KMS-11 (cell line): ENCODE measurements around the gene IL17RB.

Source experiments
- H2AFZ ChIP-seq: fragments of 200-600 bp; sonication (generic); 2 replicates; pipeline ENCODE4 v1.6.1; 2016; ENCODE audit warnings: antibody characterized with exemption, mixed run types, low read depth
- H3K27ac ChIP-seq: fragments of 200-600 bp; sonication (generic); 2 replicates; pipeline ENCODE4 v1.6.1; 2016; ENCODE audit warnings: mild to moderate bottlenecking, mixed run types
- H3K27me3 ChIP-seq: fragments of 200-600 bp; sonication (generic); 2 replicates; pipeline ENCODE4 v1.6.1; 2017; ENCODE audit warnings: mild to moderate bottlenecking, low read depth, mixed run types, moderate library complexity; ENCODE audit not compliant: insufficient read depth
- H3K36me3 ChIP-seq: fragments of 200-600 bp; sonication (generic); 2 replicates; pipeline ENCODE4 v1.6.1; 2017; ENCODE audit warnings: mild to moderate bottlenecking, mixed run types; ENCODE audit not compliant: insufficient read depth
- H3K4me1 ChIP-seq: fragments of 200-600 bp; sonication (generic); 2 replicates; pipeline ENCODE4 v1.6.1; 2016; ENCODE audit warnings: mild to moderate bottlenecking, low read depth, mixed run types; ENCODE audit not compliant: poor library complexity, severe bottlenecking
- H3K4me2 ChIP-seq: fragments of 200-600 bp; sonication (generic); 2 replicates; pipeline ENCODE4 v1.7.0; 2016; ENCODE audit warnings: mild to moderate bottlenecking, mixed run types
- H3K4me3 ChIP-seq: fragments of 200-600 bp; sonication (generic); IDR thresholded peaks from 2 replicates; pipeline ENCODE4 v1.6.1; 2017; ENCODE audit warnings: low read depth, low read length, mixed read lengths; ENCODE audit not compliant: insufficient read depth
- H3K79me2 ChIP-seq: fragments of 200-600 bp; sonication (generic); 2 replicates; pipeline ENCODE4 v1.6.1; 2016; ENCODE audit warnings: low read depth, mixed run types; ENCODE audit not compliant: insufficient read depth
- H3K9ac ChIP-seq: fragments of 200-600 bp; sonication (generic); 2 replicates; pipeline ENCODE4 v1.6.1; 2016; ENCODE audit warnings: mild to moderate bottlenecking, mixed run types
- H4K20me1 ChIP-seq: fragments of 200-600 bp; sonication (generic); 2 replicates; pipeline ENCODE4 v1.6.1; 2016; ENCODE audit warnings: mild to moderate bottlenecking, mixed run types; ENCODE audit not compliant: insufficient read depth
- CTCF ChIP-seq: fragments of 200-600 bp; sonication (generic); conservative IDR thresholded peaks from 2 replicates; pipeline ENCODE4 v1.6.1; 2017; ENCODE audit warnings: low read depth, mild to moderate bottlenecking, antibody characterized with exemption, low read length, moderate library complexity, mixed read lengths

The IL17RB gene

DNA sequence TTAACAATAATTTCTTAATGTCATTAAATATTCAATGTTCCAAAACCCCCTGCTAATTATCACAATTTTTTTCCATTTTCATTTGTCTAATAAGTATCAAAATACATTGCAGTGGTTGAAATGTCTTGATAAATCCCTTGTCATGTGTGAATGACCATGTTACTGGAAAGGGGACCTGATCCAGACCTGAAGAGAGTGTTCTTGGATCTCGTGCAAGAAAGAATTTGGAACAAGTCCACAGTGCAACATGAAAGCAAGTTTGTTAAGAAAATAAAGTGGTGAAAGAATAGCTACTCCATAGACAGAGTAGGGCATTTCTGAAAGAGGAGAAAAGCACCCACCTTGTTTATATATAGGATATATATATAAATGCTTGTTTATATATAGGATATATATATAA lies 55.7 kb downstream of the IL17RB start:
- no peaks in the 10 kb centered on the region for H3K4me1 ChIP-seq
- no peak for TF ChIP-seq CTCF

GRCh38 chr3:53902711-53903110 lies 56.3 kb downstream of the IL17RB start:
- no peaks in the 10 kb centered on the region for H3K4me1 ChIP-seq
- no peak overlapping the region for H3K9ac ChIP-seq
- H3K79me2 ChIP-seq, result no peaks in the 10 kb centered on the region
- no peak overlapping the region for H3K27ac ChIP-seq
- no peaks in the 10 kb centered on the region for H3K36me3 ChIP-seq
- H3K4me3 ChIP-seq, result no peak overlapping the region
- H3K4me2 ChIP-seq, result no peak overlapping the region
- no peaks in the 10 kb centered on the region for H3K27me3 ChIP-seq
- no peak for TF ChIP-seq CTCF
- no peak overlapping the region for H2AFZ ChIP-seq
- H4K20me1 ChIP-seq, result no peaks in the 10 kb centered on the region

More for the DNA sequence above, 55.7 kb downstream of the IL17RB start:
- Histone ChIP-seq H2AFZ (no peak overlapping the region), H3K79me2 (no peaks in the 10 kb centered on the region), H4K20me1 (no peaks in the 10 kb centered on the region), H3K9ac (no peak overlapping the region), H3K4me2 (no peak overlapping the region), H3K27ac (no peak overlapping the region), H3K27me3 (no peaks in the 10 kb centered on the region), H3K4me3 (no peak overlapping the region), H3K36me3 (no peaks in the 10 kb centered on the region)

DNA sequence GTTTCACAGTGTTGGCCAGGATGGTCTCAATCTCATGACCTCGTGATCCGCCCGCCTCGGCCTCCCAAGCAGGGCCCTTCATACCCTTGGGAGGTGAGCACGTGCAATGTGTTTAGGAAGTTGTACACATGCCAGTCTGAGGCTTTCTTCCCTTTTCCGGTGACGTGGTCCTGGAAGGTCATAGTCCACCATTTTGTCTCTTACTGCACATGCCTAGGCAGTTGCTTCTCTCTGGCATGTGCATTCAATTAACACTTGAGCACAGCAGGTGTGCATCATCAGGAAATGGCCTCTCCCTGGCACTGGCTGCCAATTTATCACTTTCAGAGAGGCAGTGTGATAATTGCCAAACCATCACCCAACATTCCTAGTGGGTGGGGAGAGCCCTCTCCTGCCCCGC lies 67.0 kb downstream of the IL17RB start:
- no peak for TF ChIP-seq CTCF
- no peaks in the 10 kb centered on the region for H3K4me1 ChIP-seq
- H2AFZ ChIP-seq, result no peak overlapping the region
- no peaks in the 10 kb centered on the region for H3K79me2 ChIP-seq
- no peak overlapping the region for H3K4me3 ChIP-seq
- no peaks in the 10 kb centered on the region for H3K27me3 ChIP-seq
- no peaks in the 10 kb centered on the region for H3K36me3 ChIP-seq
- no peaks in the 10 kb centered on the region for H4K20me1 ChIP-seq
- no peak overlapping the region for H3K9ac ChIP-seq
- H3K4me2 ChIP-seq, result no peak overlapping the region
- no peak overlapping the region for H3K27ac ChIP-seq
